PC-9 (cell line): ENCODE results near the gene SLC6A20.

Source experiments
- CTCF ChIP-seq: fragments of 200-600 bp; sonication (generic); conservative IDR thresholded peaks from 2 replicates; pipeline ENCODE4 v1.6.1; 2017; ENCODE audit warnings: mixed run types, antibody characterized with exemption, mild to moderate bottlenecking, moderate library complexity
- EZH2 ChIP-seq: fragments of 200-600 bp; sonication (generic); IDR thresholded peaks from 2 replicates; pipeline ENCODE4 v1.8.0; 2017; ENCODE audit warnings: antibody characterized with exemption, low read depth

DNA sequence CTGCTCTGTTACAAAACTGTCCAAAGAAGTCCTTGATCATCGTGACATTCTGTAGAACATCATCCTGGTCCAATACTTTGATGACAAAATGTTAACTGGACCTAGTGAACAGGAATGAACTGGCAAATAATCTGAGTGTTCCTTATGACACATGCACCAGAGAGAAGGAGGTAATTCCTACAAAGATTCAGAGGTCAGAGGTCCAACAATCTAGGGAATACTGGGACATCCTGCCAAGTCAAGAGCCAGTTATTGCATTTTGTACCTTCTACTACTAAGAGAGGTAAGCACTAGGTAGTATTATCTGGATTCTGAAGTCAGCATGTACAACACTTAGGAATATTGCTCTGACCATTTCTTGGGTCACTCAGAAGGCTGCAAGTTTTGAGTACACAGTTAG is 24.8 kb upstream of the SLC6A20 start:
- TF ChIP-seq CTCF, result no peak
- TF ChIP-seq EZH2, result no peak
